GM13976 (cell line): ENCODE measurements around the gene FMNL2.

ENCODE experiments used
- DNase-seq: peaks from one replicate; pipeline ENCODE4 v3.0.0; 2012; ENCODE audit warnings: low spot score
- CTCF ChIP-seq: IDR thresholded peaks from 2 replicates; pipeline ENCODE4 v1.5.1; 2012; ENCODE audit warnings: borderline replicate concordance, mild to moderate bottlenecking; ENCODE audit not compliant: insufficient read depth; ENCODE audit errors: extremely low read depth, missing control alignments, control extremely low read depth
- in situ Hi-C: fragments of 300-500 bp; cut with MboI; formaldehyde crosslinking; loops from one replicate; pipeline ENCODE4 v1.12.0; 2022; ENCODE audit warnings: low sequenced_read_pairs, mixed read lengths, inconsistent platforms; ENCODE audit not compliant: unreplicated experiment

The FMNL2 gene

DNA sequence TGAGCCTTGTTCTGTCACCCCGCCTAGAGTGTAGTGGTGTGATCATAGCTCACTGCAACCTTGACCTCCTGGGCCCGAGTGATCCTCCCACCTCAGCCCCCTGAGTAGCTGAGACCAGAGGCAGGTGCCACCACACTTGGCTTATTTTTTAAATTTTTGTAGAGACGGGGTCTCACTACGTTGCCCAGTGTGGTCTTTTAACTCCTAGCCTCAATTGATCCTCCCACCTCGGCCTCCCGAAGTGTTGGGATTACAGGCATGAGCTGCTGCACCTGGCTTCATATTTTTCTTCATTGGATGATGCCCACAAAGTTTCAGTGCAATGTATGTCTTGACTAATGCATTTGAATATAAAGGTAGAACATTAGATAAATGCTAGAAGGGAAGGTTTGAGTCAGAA, 120.8 kb downstream of the FMNL2 start:
- in situ Hi-C loops, result no loop called here
- no peak for DNase-seq
- TF ChIP-seq CTCF, result no peak

DNA sequence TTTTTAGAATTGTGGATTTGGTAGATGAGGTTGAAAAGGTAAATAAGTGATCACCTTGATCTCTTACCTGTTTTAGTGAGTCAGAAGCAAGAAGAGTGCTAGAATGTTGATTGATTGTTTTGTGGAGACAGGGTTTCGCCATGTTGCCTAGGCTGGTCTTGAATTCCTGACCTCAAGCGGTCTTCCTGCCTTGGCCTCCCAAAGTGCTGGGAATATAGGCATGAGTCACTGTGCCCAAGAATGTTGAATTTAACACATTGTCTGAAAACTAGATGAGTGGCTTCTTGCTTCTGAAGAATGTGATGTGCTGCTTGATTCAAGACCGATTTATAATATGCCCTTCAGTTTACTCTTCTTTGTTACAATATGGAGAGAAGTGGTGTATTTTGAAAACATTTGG, 121.3 kb downstream of the FMNL2 start:
- in situ Hi-C loops, result no loop called here
- TF ChIP-seq CTCF, result no peak
- DNase-seq, result no peak

GRCh38 chr2:152458441-152458940, 123.5 kb downstream of the FMNL2 start:
- in situ Hi-C loops, result no loop called here
- no peak for DNase-seq
- TF ChIP-seq CTCF, result no peak

DNA sequence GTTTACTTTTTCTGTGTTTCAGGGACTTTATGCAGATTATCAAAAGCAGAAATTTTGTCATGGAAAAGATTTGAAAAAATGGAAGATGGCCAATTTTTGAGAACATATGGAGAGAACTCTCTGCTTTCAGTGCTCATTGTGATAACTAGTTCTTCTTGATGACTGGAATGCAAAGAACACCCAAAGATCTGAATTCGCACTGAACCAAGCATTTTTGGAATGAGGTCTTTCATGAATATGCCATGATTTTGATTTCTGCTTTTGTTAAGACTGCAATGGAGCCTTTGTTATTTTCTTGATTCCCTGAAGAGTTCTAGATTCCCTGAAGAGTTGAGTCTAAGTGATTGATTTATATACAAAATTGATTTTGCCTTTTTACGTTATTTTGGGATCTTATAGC, 124.1 kb downstream of the FMNL2 start:
- no peak for DNase-seq
- TF ChIP-seq CTCF, result no peak
- in situ Hi-C loops, result no loop called here

GRCh38 chr2:152460567-152460966, 125.6 kb downstream of the FMNL2 start:
- DNase-seq, result no peak
- no peak for TF ChIP-seq CTCF
- in situ Hi-C loops, result no loop called here

GRCh38 chr2:152462120-152462519, 127.1 kb downstream of the FMNL2 start:
- no peak for TF ChIP-seq CTCF
- in situ Hi-C loops, result no loop called here
- no peak for DNase-seq

DNA sequence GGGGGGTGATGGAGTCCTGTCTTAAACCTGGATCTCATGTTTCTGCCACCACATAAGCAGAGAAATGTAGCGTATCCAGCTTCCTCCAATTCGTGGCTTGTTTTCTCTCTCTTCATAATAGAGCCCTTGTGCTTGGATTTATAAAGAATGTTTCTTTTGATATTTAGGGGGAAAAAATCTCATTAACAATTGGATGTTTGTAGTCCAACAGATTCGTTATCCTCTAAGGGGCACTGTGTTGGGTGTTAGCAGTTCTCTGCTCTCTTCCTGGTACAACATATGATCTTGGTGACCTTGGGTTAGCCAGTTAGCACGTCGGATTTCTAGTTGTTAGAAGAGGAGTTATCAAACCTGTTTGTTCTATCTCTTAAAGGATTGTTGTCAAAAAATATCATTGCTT, 127.8 kb downstream of the FMNL2 start:
- in situ Hi-C loops, result no loop called here
- DNase-seq, result no peak
- TF ChIP-seq CTCF, result no peak
